IMR-90 (cell line): ENCODE results near the gene IL18RAP. TPM values are rescaled to one million over a fixed set of nuclear protein-coding genes. Genes with fewer than 3 reads are reported as not detected.

Experiments used
- ATAC-seq: fragments of 200-7000 bp; cut with Tn5 transposase; 2 replicates; pipeline ENCODE4 v1.9.1; 2020; ENCODE audit warnings: low read depth, mild to moderate bottlenecking, moderate library complexity
- BruUV-seq: library from RNA; stranded (reverse); fragments of 400-500 nt; replicated peaks from 2 replicates; lab custom pipeline; 2021; lab: Mats Ljungman, UMichigan
- CTCF ChIA-PET: fragments of 300-600 bp; formaldehyde crosslinking; extraction: SDS; loops from one replicate; lab custom pipeline; 2021; ENCODE audit warnings: antibody characterized with exemption; lab: Yijun Ruan, JAX
- POLR2A ChIA-PET: fragments of 300-600 bp; sonication (Branson Sonifier 250); formaldehyde crosslinking; loops from one replicate; lab custom pipeline; 2022; ENCODE audit warnings: antibody characterized with exemption; ENCODE audit not compliant: unreplicated experiment; lab: Charles Lee
- DNase-seq: peaks from one replicate; pipeline ENCODE4 v3.0.0; 2013
- H2AFZ ChIP-seq: replicated peaks from 2 replicates; pipeline ENCODE3; 2013; ENCODE audit warnings: low read length, mild to moderate bottlenecking; ENCODE audit not compliant: poor library complexity
- H2AK5ac ChIP-seq: 2 replicates; pipeline ENCODE4 v1.6.1; 2013; ENCODE audit warnings: low read depth, low read length, inconsistent platforms
- H2AK9ac ChIP-seq: replicated peaks from 2 replicates; pipeline ENCODE3; 2013; ENCODE audit warnings: mild to moderate bottlenecking, low read depth, low read length, moderate library complexity; ENCODE audit not compliant: poor library complexity
- H2BK120ac ChIP-seq: 2 replicates; pipeline ENCODE4 v1.6.1; 2013; ENCODE audit warnings: low read depth, low read length, inconsistent platforms
- H2BK15ac ChIP-seq: 3 replicates; pipeline ENCODE4 v1.6.1; 2013; ENCODE audit warnings: low read depth, low read length, inconsistent platforms
- H2BK20ac ChIP-seq: 2 replicates; pipeline ENCODE4 v1.6.1; 2013; ENCODE audit warnings: low read depth, mild to moderate bottlenecking, inconsistent platforms, low read length, moderate library complexity
- H2BK5ac ChIP-seq: 2 replicates; pipeline ENCODE4 v1.6.1; 2013; ENCODE audit warnings: mild to moderate bottlenecking, low read depth, low read length, inconsistent platforms; ENCODE audit not compliant: poor library complexity, severe bottlenecking
- H3K14ac ChIP-seq: replicated peaks from 2 replicates; pipeline ENCODE4 v1.6.1; 2013; ENCODE audit warnings: low read depth, low read length, inconsistent platforms
- H3K18ac ChIP-seq: 2 replicates; pipeline ENCODE4 v1.6.1; 2013; ENCODE audit warnings: low read depth, low read length, control low read depth
- H3K23ac ChIP-seq: 2 replicates; pipeline ENCODE4 v1.6.1; 2013; ENCODE audit warnings: low read depth, low read length, inconsistent platforms
- H3K27ac ChIP-seq: 2 replicates; pipeline ENCODE4 v1.5.1; 2013; ENCODE audit warnings: mild to moderate bottlenecking, control low read depth, low read length; ENCODE audit not compliant: insufficient read depth
- H3K27me3 ChIP-seq: 2 replicates; pipeline ENCODE4 v1.6.1; 2013; ENCODE audit warnings: low read length; ENCODE audit not compliant: control insufficient read depth, insufficient read depth
- H3K36me3 ChIP-seq: 2 replicates; pipeline ENCODE4 v1.6.1; 2013; ENCODE audit warnings: low read length, mixed read lengths; ENCODE audit not compliant: control insufficient read depth, insufficient read depth
- H3K4ac ChIP-seq: 2 replicates; pipeline ENCODE4 v1.6.1; 2013; ENCODE audit warnings: low read depth, low read length, inconsistent platforms
- H3K4me1 ChIP-seq: 2 replicates; pipeline ENCODE4 v1.6.1; 2013; ENCODE audit warnings: low read length, mixed read lengths; ENCODE audit not compliant: control insufficient read depth, insufficient read depth
- H3K4me2 ChIP-seq: 2 replicates; pipeline ENCODE4 v1.6.1; 2013; ENCODE audit warnings: low read depth, mild to moderate bottlenecking, control low read depth, low read length, moderate library complexity
- H3K4me3 ChIP-seq: 2 replicates; pipeline ENCODE4 v1.5.1; 2013; ENCODE audit warnings: low read depth, mild to moderate bottlenecking, control low read depth, low read length, moderate library complexity; ENCODE audit not compliant: insufficient read depth
- H3K56ac ChIP-seq: 2 replicates; pipeline ENCODE4 v1.6.1; 2013; ENCODE audit warnings: low read length, inconsistent platforms; ENCODE audit not compliant: insufficient read depth; ENCODE audit errors: extremely low read depth
- H3K79me1 ChIP-seq, 2 experiments: 2 replicates each; pipeline ENCODE4 v1.6.1; 2013; ENCODE audit warnings: low read length in 2 of 2, inconsistent platforms in 1 of 2, low read depth in 1 of 2
- H3K9ac ChIP-seq: 2 replicates; pipeline ENCODE4 v1.6.1; 2013; ENCODE audit warnings: low read depth, low read length, control low read depth
- H3K9me1 ChIP-seq: 2 replicates; pipeline ENCODE4 v1.6.1; 2013; ENCODE audit warnings: low read length, inconsistent platforms; ENCODE audit not compliant: insufficient read depth
- H3K9me3 ChIP-seq: 2 replicates; pipeline ENCODE4 v1.6.1; 2013; ENCODE audit warnings: low read length; ENCODE audit not compliant: control insufficient read depth, insufficient read depth
- H4K20me1 ChIP-seq: 2 replicates; pipeline ENCODE4 v1.6.1; 2013; ENCODE audit warnings: low read length, inconsistent platforms; ENCODE audit not compliant: insufficient read depth
- H4K5ac ChIP-seq: 2 replicates; pipeline ENCODE4 v1.6.1; 2013; ENCODE audit warnings: mild to moderate bottlenecking, low read depth, low read length, control low read depth
- H4K8ac ChIP-seq, 2 experiments: 2 replicates each; pipeline ENCODE4 v1.6.1; 2013; ENCODE audit warnings: low read depth in 2 of 2, low read length in 2 of 2, control low read depth in 1 of 2, inconsistent platforms in 1 of 2
- H4K91ac ChIP-seq: 2 replicates; pipeline ENCODE4 v1.6.1; 2013; ENCODE audit warnings: low read depth, low read length, inconsistent platforms; ENCODE audit not compliant: insufficient read depth
- CHD1 ChIP-seq: IDR thresholded peaks from 2 replicates; pipeline ENCODE4 v1.6.1; 2012; ENCODE audit warnings: low read depth, low read length, improper control_type of control experiment
- CTCF ChIP-seq: conservative IDR thresholded peaks from 2 replicates; pipeline ENCODE4 v1.5.1; 2012; ENCODE audit warnings: mild to moderate bottlenecking, low read depth, low read length, improper control_type of control experiment
- MAZ ChIP-seq: IDR thresholded peaks from 2 replicates; pipeline ENCODE4 v1.6.1; 2012; ENCODE audit warnings: low read depth, mild to moderate bottlenecking, low read length, improper control_type of control experiment, moderate library complexity, borderline replicate concordance
- MXI1 ChIP-seq: IDR thresholded peaks from 2 replicates; pipeline ENCODE4 v1.6.1; 2012; ENCODE audit warnings: low read depth, mild to moderate bottlenecking, low read length, moderate library complexity, borderline replicate concordance
- POLR2A ChIP-seq: IDR thresholded peaks from 2 replicates; pipeline ENCODE4 v1.6.1; 2012; ENCODE audit warnings: mild to moderate bottlenecking, low read depth, low read length
- WGBS, 2 experiments: methylation state at CpG; one replicate each; pipeline versions ENCODE4 v1.1.5 to v1.1.7; 2013; ENCODE audit warnings: missing lambda C conversion rate in 2 of 2; ENCODE audit not compliant: insufficient read length in 1 of 2; ENCODE audit errors: extremely low coverage in 2 of 2; 5-methylcytosine and 5-hydroxymethylcytosine counted together
- dilution Hi-C: fragments of 300-500 bp; cut with HindIII; formaldehyde crosslinking; loops from one replicate; pipeline ENCODE4 v1.14.3; 2018; ENCODE audit warnings: low sequenced_read_pairs; ENCODE audit not compliant: unreplicated experiment
- in situ Hi-C: fragments of 300-500 bp; cut with MboI; formaldehyde crosslinking; loops from 3 replicates; pipeline ENCODE4 v1.14.3; 2019; ENCODE audit warnings: low sequenced_read_pairs, inconsistent platforms, mixed read lengths
- intact Hi-C: fragments of 100-400 bp; cut with micrococcal nuclease; formaldehyde crosslinking; loops from 2 replicates; pipeline ENCODE4 v1.10.0; 2022
- polyA plus RNA-seq, 3 experiments: library from polyadenylated mRNA; depleted of rRNA; stranded (reverse); fragments of >200 nt; gene quantifications; 2 replicates each; pipeline ENCODE4 v1.2.3, GENCODE V29; 2012; ENCODE audit warnings: low replicate concordance in 1 of 3
- total RNA-seq: library from RNA; depleted of rRNA; stranded (reverse); fragments of >200 nt; gene quantifications from 2 replicates; pipeline ENCODE4 v1.2.3, GENCODE V29; 2012

The IL18RAP gene
- total and polyA plus RNA-seq, 2 of the 4 experiments (the other 2 are of a cell fraction): not detected

DNA sequence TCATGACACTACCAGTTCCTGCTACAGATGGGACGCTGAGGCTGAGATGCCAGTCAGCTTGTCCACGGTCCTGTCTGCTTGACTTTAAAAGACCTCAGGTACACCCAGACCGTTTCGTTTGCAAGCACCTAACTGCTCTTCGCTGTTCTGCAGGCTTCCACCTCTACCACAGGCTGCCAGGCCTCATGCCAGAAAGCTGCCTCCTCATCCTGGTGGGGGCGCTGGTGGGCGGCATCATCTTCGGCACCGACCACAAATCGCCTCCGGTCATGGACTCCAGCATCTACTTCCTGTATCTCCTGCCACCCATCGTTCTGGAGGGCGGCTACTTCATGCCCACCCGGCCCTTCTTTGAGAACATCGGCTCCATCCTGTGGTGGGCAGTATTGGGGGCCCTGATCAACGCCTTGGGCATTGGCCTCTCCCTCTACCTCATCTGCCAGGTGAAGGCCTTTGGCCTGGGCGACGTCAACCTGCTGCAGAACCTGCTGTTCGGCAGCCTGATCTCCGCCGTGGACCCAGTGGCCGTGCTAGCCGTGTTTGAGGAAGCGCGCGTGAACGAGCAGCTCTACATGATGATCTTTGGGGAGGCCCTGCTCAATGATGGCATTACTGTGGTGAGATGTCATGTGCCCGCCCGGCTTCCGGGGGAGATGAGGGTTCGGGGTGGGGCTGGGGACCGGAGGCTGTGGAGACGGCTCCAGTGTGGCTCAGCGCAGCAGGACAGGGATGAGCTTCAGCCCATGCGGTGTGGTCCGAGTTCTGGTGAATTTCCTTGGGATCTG lies 55.9 kb downstream of the IL18RAP start:
- no peak overlapping the region for H3K27ac ChIP-seq
- no peak overlapping the region for H3K56ac ChIP-seq
- intact Hi-C loops (no loop called here), dilution Hi-C loops (no loop called here), in situ Hi-C loops (no loop called here)
- H2BK5ac ChIP-seq: no peak overlapping the region
- no peak overlapping the region for H3K14ac ChIP-seq
- no peaks in the 10 kb centered on the region for H4K20me1 ChIP-seq
- no peak overlapping the region for H3K9ac ChIP-seq
- H3K4me3 ChIP-seq: no peak overlapping the region
- no peak overlapping the region for H2BK20ac ChIP-seq
- H4K8ac ChIP-seq: no peak overlapping the region
- H3K9me1 ChIP-seq: no peaks in the 10 kb centered on the region
- H3K4me2 ChIP-seq: no peak overlapping the region
- no peak overlapping the region for H2BK15ac ChIP-seq
- ChIA-PET CTCF (no interaction called here), POLR2A (no interaction called here)
- no peaks in the 10 kb centered on the region for H3K4me1 ChIP-seq
- no peak overlapping the region for H2AFZ ChIP-seq
- no peak overlapping the region for H2AK5ac ChIP-seq
- no TSS peak for BruUV-seq
- TF ChIP-seq POLR2A (no peak), CTCF (no peak), CHD1 (no peak), MAZ (no peak), MXI1 (no peak)
- no peaks in the 10 kb centered on the region for H3K36me3 ChIP-seq
- ATAC-seq (no peak), DNase-seq (no peak)
- H3K23ac ChIP-seq: no peak overlapping the region
- 81% methylated on average over 11 of the region's 36 CpGs; no CpG with 5 or more reads in 1 of the 2 experiments for WGBS, 2 experiments
- H4K5ac ChIP-seq: no peak overlapping the region
- H3K79me1 ChIP-seq: no peaks in the 10 kb centered on the region
- H2BK120ac ChIP-seq: no peak overlapping the region
- H3K4ac ChIP-seq: no peak overlapping the region
- no peaks in the 10 kb centered on the region for H3K9me3 ChIP-seq
- H3K27me3 ChIP-seq: peaks cover 13% of the 10 kb centered on the region
- no peak overlapping the region for H3K18ac ChIP-seq
- H4K91ac ChIP-seq: no peak overlapping the region
- H2AK9ac ChIP-seq: no peak overlapping the region
